ENCODE results near the gene ABCB1. TPM values are rescaled to one million over a fixed set of nuclear protein-coding genes. Genes with fewer than 3 reads are reported as not detected.

ABCB1 gene
- total and polyA plus RNA-seq, 2 of the 13 experiments (the other 11 are each of a cell fraction or from before 2014, with no cell fraction given) = 42.8 to 52.6 TPM

DNA sequence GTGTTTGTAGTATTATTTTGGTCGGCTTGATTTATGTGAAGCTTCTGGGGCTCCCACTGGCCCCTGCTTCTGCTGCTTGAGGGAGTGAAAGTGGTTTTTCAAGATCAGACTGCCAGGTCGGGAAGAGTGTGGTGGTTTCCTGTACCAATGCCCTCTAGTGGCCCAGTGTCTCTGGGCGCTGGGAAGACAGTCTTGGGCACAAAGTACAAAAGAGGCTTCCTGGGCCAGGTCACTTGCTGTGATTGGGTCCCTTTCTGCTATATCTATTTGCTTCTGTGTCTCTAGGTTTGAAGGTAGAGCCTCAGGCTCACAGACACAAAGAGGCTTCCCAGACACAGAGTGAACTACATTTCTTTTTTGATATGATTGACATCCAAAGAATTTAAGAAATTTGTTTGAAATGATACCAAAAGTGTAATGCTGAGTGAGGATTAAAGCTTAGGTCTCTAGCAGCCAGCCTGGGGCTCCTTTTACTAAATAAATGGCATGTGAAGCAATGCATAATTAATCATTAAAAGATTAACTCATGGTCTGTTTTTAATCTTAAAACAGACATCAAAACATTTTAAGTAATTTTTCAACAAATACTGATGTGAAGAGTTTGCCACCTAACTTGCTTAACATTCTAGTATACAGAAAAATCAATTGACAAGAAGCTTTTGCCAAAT is 36.3 kb downstream of the ABCB1 start (continued):
- TF ChIP-seq XBP1 (CRISPR knock-in tag; IDR thresholded peaks at IDR 0.05) (no peak), ATM (IDR thresholded peaks at IDR 0.05; ENCODE audit: borderline replicate concordance) (no peak), ZBTB42 (CRISPR knock-in tag; IDR thresholded peaks at IDR 0.05) (no peak), HES4 (CRISPR knock-in tag; IDR thresholded peaks at IDR 0.05; ENCODE audit: borderline replicate concordance) (no peak), FOSL2 (CRISPR knock-in tag; IDR thresholded peaks at IDR 0.05) (peak; percentile 47; the same call in 1 of the 2 replicates), HOXA3 (CRISPR knock-in tag; IDR thresholded peaks at IDR 0.05) (peak; percentile 37; the same call in 1 of the 2 replicates), HNF4A (CRISPR knock-in tag; IDR thresholded peaks at IDR 0.05) (peak; percentile 91), SMAD9 (CRISPR knock-in tag; IDR thresholded peaks at IDR 0.05) (no peak), ZNF75D (CRISPR knock-in tag; IDR thresholded peaks at IDR 0.05; ENCODE audit: borderline replicate concordance) (no peak), CC2D1A (CRISPR knock-in tag; IDR thresholded peaks at IDR 0.05) (no peak)
- TF ChIP-seq, protein P1, sequence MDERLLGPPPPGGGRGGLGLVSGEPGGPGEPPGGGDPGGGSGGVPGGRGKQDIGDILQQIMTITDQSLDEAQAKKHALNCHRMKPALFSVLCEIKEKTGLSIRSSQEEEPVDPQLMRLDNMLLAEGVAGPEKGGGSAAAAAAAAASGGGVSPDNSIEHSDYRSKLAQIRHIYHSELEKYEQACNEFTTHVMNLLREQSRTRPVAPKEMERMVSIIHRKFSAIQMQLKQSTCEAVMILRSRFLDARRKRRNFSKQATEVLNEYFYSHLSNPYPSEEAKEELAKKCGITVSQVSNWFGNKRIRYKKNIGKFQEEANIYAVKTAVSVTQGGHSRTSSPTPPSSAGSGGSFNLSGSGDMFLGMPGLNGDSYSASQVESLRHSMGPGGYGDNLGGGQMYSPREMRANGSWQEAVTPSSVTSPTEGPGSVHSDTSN (CRISPR knock-in tag; IDR thresholded peaks at IDR 0.05) = no peak
- TF ChIP-seq, protein P2, sequence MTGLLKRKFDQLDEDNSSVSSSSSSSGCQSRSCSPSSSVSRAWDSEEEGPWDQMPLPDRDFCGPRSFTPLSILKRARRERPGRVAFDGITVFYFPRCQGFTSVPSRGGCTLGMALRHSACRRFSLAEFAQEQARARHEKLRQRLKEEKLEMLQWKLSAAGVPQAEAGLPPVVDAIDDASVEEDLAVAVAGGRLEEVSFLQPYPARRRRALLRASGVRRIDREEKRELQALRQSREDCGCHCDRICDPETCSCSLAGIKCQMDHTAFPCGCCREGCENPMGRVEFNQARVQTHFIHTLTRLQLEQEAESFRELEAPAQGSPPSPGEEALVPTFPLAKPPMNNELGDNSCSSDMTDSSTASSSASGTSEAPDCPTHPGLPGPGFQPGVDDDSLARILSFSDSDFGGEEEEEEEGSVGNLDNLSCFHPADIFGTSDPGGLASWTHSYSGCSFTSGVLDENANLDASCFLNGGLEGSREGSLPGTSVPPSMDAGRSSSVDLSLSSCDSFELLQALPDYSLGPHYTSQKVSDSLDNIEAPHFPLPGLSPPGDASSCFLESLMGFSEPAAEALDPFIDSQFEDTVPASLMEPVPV (CRISPR knock-in tag; IDR thresholded peaks at IDR 0.05) = no peak
- TF ChIP-seq, protein P3, sequence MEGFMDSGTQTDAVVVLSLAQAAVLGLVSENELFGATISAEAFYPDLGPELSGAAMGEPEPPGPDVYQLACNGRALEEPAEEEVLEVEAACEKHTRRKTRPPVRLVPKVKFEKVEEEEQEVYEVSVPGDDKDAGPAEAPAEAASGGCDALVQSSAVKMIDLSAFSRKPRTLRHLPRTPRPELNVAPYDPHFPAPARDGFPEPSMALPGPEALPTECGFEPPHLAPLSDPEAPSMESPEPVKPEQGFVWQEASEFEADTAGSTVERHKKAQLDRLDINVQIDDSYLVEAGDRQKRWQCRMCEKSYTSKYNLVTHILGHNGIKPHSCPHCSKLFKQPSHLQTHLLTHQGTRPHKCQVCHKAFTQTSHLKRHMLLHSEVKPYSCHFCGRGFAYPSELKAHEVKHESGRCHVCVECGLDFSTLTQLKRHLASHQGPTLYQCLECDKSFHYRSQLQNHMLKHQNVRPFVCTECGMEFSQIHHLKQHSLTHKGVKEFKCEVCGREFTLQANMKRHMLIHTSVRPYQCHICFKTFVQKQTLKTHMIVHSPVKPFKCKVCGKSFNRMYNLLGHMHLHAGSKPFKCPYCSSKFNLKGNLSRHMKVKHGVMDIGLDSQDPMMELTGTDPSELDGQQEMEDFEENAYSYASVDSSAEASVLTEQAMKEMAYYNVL (CRISPR knock-in tag; IDR thresholded peaks at IDR 0.05; ENCODE audit: borderline replicate concordance) = no peak
- TF ChIP-seq, protein P4, sequence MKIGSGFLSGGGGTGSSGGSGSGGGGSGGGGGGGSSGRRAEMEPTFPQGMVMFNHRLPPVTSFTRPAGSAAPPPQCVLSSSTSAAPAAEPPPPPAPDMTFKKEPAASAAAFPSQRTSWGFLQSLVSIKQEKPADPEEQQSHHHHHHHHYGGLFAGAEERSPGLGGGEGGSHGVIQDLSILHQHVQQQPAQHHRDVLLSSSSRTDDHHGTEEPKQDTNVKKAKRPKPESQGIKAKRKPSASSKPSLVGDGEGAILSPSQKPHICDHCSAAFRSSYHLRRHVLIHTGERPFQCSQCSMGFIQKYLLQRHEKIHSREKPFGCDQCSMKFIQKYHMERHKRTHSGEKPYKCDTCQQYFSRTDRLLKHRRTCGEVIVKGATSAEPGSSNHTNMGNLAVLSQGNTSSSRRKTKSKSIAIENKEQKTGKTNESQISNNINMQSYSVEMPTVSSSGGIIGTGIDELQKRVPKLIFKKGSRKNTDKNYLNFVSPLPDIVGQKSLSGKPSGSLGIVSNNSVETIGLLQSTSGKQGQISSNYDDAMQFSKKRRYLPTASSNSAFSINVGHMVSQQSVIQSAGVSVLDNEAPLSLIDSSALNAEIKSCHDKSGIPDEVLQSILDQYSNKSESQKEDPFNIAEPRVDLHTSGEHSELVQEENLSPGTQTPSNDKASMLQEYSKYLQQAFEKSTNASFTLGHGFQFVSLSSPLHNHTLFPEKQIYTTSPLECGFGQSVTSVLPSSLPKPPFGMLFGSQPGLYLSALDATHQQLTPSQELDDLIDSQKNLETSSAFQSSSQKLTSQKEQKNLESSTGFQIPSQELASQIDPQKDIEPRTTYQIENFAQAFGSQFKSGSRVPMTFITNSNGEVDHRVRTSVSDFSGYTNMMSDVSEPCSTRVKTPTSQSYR (CRISPR knock-in tag; IDR thresholded peaks at IDR 0.05; ENCODE audit: borderline replicate concordance) = no peak
- TF ChIP-seq, protein P5, sequence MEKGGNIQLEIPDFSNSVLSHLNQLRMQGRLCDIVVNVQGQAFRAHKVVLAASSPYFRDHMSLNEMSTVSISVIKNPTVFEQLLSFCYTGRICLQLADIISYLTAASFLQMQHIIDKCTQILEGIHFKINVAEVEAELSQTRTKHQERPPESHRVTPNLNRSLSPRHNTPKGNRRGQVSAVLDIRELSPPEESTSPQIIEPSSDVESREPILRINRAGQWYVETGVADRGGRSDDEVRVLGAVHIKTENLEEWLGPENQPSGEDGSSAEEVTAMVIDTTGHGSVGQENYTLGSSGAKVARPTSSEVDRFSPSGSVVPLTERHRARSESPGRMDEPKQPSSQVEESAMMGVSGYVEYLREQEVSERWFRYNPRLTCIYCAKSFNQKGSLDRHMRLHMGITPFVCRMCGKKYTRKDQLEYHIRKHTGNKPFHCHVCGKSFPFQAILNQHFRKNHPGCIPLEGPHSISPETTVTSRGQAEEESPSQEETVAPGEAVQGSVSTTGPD (CRISPR knock-in tag; IDR thresholded peaks at IDR 0.05) = no peak
- TF ChIP-seq, protein P6, sequence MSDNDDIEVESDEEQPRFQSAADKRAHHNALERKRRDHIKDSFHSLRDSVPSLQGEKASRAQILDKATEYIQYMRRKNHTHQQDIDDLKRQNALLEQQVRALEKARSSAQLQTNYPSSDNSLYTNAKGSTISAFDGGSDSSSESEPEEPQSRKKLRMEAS (IDR thresholded peaks at IDR 0.05) = no peak
- TF ChIP-seq, protein P7, sequence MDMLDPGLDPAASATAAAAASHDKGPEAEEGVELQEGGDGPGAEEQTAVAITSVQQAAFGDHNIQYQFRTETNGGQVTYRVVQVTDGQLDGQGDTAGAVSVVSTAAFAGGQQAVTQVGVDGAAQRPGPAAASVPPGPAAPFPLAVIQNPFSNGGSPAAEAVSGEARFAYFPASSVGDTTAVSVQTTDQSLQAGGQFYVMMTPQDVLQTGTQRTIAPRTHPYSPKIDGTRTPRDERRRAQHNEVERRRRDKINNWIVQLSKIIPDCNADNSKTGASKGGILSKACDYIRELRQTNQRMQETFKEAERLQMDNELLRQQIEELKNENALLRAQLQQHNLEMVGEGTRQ (IDR thresholded peaks at IDR 0.05; ENCODE audit: low read depth, low read length) = no peak
- TF ChIP-seq, protein P7 (CRISPR knock-in tag; IDR thresholded peaks at IDR 0.05; ENCODE audit: borderline replicate concordance) = no peak
